HepG2 (cell line): Measurements from ENCODE around the gene DLX6. TPM values are rescaled to one million over a fixed set of nuclear protein-coding genes. Genes with fewer than 3 reads are reported as not detected.

Experiments used
- BRF2 ChIP-seq: sonication (generic); formaldehyde crosslinking; IDR thresholded peaks from 2 replicates; pipeline ENCODE4 v1.8.1; 2022; ENCODE audit warnings: mild to moderate bottlenecking, missing genetic modification reagents
- CCDC6 ChIP-seq: sonication (generic); formaldehyde crosslinking; IDR thresholded peaks from 2 replicates; pipeline ENCODE4 v1.8.1; 2022; ENCODE audit warnings: mild to moderate bottlenecking, missing genetic modification reagents, moderate library complexity
- EP300 ChIP-seq, 3 experiments: sonication (generic) in 1 of 3; formaldehyde crosslinking in 1 of 3; IDR thresholded peaks; 2 replicates each; pipeline versions ENCODE4 v1.5.1 to v1.6.1; 2011 to 2020; ENCODE audit warnings: low read depth in 2 of 3, low read length in 2 of 3, borderline replicate concordance in 1 of 3, improper control_type of control experiment in 1 of 3, mild to moderate bottlenecking in 1 of 3, missing genetic modification reagents in 1 of 3, moderate library complexity in 1 of 3
- GFI1 ChIP-seq: sonication (generic); formaldehyde crosslinking; IDR thresholded peaks from 2 replicates; pipeline ENCODE4 v1.5.0; 2020; ENCODE audit warnings: missing genetic modification reagents, mild to moderate bottlenecking, borderline replicate concordance
- HES4 ChIP-seq: sonication (generic); formaldehyde crosslinking; IDR thresholded peaks from 2 replicates; pipeline ENCODE4 v1.9.0; 2021; ENCODE audit warnings: mild to moderate bottlenecking, missing genetic modification reagents, borderline replicate concordance
- KLF12 ChIP-seq: sonication (generic); formaldehyde crosslinking; IDR thresholded peaks from 2 replicates; pipeline ENCODE4 v1.4.0; 2020; ENCODE audit warnings: missing genetic modification reagents, borderline replicate concordance
- MBNL3 ChIP-seq: fragments of 250-450 bp; sonication (Bioruptor Pico); conservative IDR thresholded peaks from 2 replicates; pipeline ENCODE4 v1.8.0; 2022; ENCODE audit warnings: mild to moderate bottlenecking, inconsistent platforms
- NAIF1 ChIP-seq: sonication (generic); formaldehyde crosslinking; IDR thresholded peaks from 2 replicates; pipeline ENCODE4 v1.5.0; 2020; ENCODE audit warnings: mild to moderate bottlenecking, missing genetic modification reagents, borderline replicate concordance
- RNF2 ChIP-seq: fragments of 450-650 bp; conservative IDR thresholded peaks from 2 replicates; pipeline ENCODE4 v1.6.1; 2016; ENCODE audit warnings: low read depth
- SCMH1 ChIP-seq: sonication (generic); formaldehyde crosslinking; IDR thresholded peaks from 2 replicates; pipeline ENCODE4 v1.9.0; 2021; ENCODE audit warnings: missing genetic modification reagents, mild to moderate bottlenecking, borderline replicate concordance
- SMARCE1 ChIP-seq: fragments of 450-650 bp; IDR thresholded peaks from 2 replicates; pipeline ENCODE4 v1.6.1; 2017; ENCODE audit warnings: borderline replicate concordance
- SMC3 ChIP-seq: IDR thresholded peaks from 2 replicates; pipeline ENCODE4 v1.6.1; 2011; ENCODE audit warnings: low read length, improper control_type of control experiment
- SPEN ChIP-seq: sonication (generic); formaldehyde crosslinking; IDR thresholded peaks from 2 replicates; pipeline ENCODE4 v1.5.1; 2020; ENCODE audit warnings: low read depth, mild to moderate bottlenecking, missing genetic modification reagents
- STAT6 ChIP-seq: sonication (generic); formaldehyde crosslinking; IDR thresholded peaks from 2 replicates; pipeline ENCODE4 v1.4.0; 2020; ENCODE audit warnings: missing genetic modification reagents, mild to moderate bottlenecking, borderline replicate concordance
- TEAD3 ChIP-seq: optimal IDR thresholded peaks from 2 replicates; pipeline ENCODE3; 2016; ENCODE audit warnings: borderline replicate concordance
- THYN1 ChIP-seq: sonication (generic); formaldehyde crosslinking; IDR thresholded peaks from 2 replicates; pipeline ENCODE4 v1.8.1; 2023; ENCODE audit warnings: low read depth, mild to moderate bottlenecking, moderate library complexity, missing genetic modification reagents, borderline replicate concordance
- ZBTB3 ChIP-seq: sonication (generic); formaldehyde crosslinking; IDR thresholded peaks from 2 replicates; pipeline ENCODE4 v1.4.0; 2020; ENCODE audit warnings: low read depth, mild to moderate bottlenecking, moderate library complexity, missing genetic modification reagents, borderline replicate concordance
- ZBTB33 ChIP-seq: sonication (generic); formaldehyde crosslinking; IDR thresholded peaks from 2 replicates; pipeline ENCODE4 v1.4.0; 2020; ENCODE audit warnings: missing genetic modification reagents
- ZNF274 ChIP-seq: sonication (generic); formaldehyde crosslinking; IDR thresholded peaks from 2 replicates; pipeline ENCODE4 v1.5.1; 2020; ENCODE audit warnings: mild to moderate bottlenecking, missing genetic modification reagents
- ZNF34 ChIP-seq: sonication (generic); formaldehyde crosslinking; IDR thresholded peaks from 2 replicates; pipeline ENCODE4 v1.4.0; 2020; ENCODE audit warnings: mild to moderate bottlenecking, missing genetic modification reagents, borderline replicate concordance
- ZNF879 ChIP-seq: sonication (generic); formaldehyde crosslinking; IDR thresholded peaks from 2 replicates; pipeline ENCODE4 v1.8.1; 2023; ENCODE audit warnings: missing genetic modification reagents
- polyA plus RNA-seq, 8 experiments: library from polyadenylated mRNA; depleted of rRNA in 3 of 8; stranded (reverse) in 7 of 8; unstranded in 1 of 8; fragments of >200 nt; fragmentation: Illumina TruSeq in 4 of 8; extraction: Trizol in 4 of 8; gene quantifications; 2 replicates each; pipeline versions ENCODE4 v1.2.1 to v1.2.3, GENCODE V29; 2011 to 2016; ENCODE audit warnings: low read depth in 4 of 8, missing spikeins in 1 of 8, mixed read lengths in 1 of 8; ENCODE audit not compliant: insufficient read depth in 1 of 8
- total RNA-seq, 5 experiments: library from RNA; depleted of rRNA; stranded (reverse); fragments of >200 nt; fragmentation: Illumina TruSeq; extraction: Trizol; gene quantifications; 2 replicates each; pipeline ENCODE4 v1.2.3, GENCODE V29; 2016; ENCODE audit warnings: low read depth in 1 of 5

Gene DLX6
- total and polyA plus RNA-seq, 2 of the 13 experiments (the other 11 are each of a cell fraction or from before 2014, with no cell fraction given), result 3.5 to 5.5 TPM

GRCh38 chr7:97006055-97006815, 882 bp downstream of the DLX6 start (continued):
- TF ChIP-seq ZBTB33 (CRISPR knock-in tag) (no peak), STAT6 (no peak), BRF2 (peak; percentile 26; the same call in 1 of the 2 replicates), ZNF34 (no peak), MBNL3 (CRISPR knock-in tag) (no peak), SMARCE1 (no peak), TEAD3 (CRISPR knock-in tag) (peak; percentile 30), SCMH1 (CRISPR knock-in tag) (no peak), THYN1 (CRISPR knock-in tag) (no peak), NAIF1 (CRISPR knock-in tag) (no peak), CCDC6 (CRISPR knock-in tag) (no peak), ZNF879 (CRISPR knock-in tag) (no peak), KLF12 (CRISPR knock-in tag) (no peak), HES4 (CRISPR knock-in tag) (no peak; the same call in 1 of the 2 replicates), SPEN (CRISPR knock-in tag) (peak; percentile 22; the same call in 1 of the 2 replicates), EP300 (IDR thresholded peaks at IDR 0.05; ENCODE audit: low read depth in 2 of 2, low read length in 2 of 2) (0 out of 4 replicates have a peak, but pooled peaks of 1 of the 2 experiments have one; percentile 11), EP300 (CRISPR knock-in tag; IDR thresholded peaks at IDR 0.05; ENCODE audit: borderline replicate concordance) (no peak), ZBTB3 (no peak), RNF2 (peak; percentile 96), SMC3 (no peak), GFI1 (CRISPR knock-in tag) (no peak), ZNF274 (CRISPR knock-in tag) (no peak; the same call in 1 of the 2 replicates)
